Measurements from ENCODE around the gene RBM47.

- no peak for TF ChIP-seq CTCF (conservative IDR thresholded peaks at IDR 0.05; ENCODE audit: low read depth, low read length)
- no peak for TF ChIP-seq EZH2 (IDR thresholded peaks at IDR 0.05; ENCODE audit: borderline replicate concordance, low read depth, low read length, poor library complexity, severe bottlenecking)
Observed at GRCh38 chr4:40564004-40564403, 65.7 kb downstream of the RBM47 start.
